ENCODE measurements around the gene MRPL41. TPM values are rescaled to one million over a fixed set of nuclear protein-coding genes. Genes with fewer than 3 reads are reported as not detected.

MRPL41 gene
- total RNA-seq, 1 donor from 2014 or later = 44.6 TPM

DNA sequence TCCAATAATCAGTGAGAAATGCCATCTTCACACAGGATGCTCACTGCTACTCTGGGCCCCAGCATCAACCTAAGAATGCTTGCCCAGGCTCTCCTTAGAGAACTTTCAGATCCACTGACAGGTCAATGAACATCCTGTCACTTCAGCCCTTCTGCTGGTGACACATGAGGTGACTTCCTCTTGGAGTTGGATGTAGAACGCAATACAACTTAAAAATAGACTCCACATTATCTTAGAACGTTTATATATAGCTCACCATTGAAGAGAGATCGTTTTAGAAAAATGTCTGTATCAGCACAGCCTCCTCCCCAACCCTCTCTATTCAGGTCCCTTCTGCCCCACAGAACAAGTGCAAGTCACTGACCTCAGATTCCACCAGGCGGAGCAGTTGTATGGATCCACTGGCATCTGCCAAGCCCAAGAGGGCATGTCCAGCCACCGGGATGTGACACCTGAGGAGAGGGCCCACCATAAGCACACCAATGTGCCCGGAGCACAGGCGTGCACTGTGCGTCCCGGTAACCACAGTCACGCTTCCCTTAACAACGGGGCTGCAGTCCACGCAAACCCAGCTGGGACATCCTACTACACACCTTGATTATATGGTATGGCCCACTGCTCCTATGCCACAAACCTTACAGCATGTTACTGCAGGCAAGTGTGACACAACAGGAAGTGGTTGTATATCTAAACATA, 24.2 kb downstream of the MRPL41 start:
- ATAC-seq (no peak), DNase-seq (no peak)
- peaks cover 52% of the 10 kb centered on the region for H3K36me3 ChIP-seq
- H3K4me3 ChIP-seq = no peak overlapping the region
- H3K4me1 ChIP-seq = peaks cover 27% of the 10 kb centered on the region
- H3K27ac ChIP-seq = no peak overlapping the region
- intact Hi-C loops (cut with DNase I) = no loop called here
- no peaks in the 10 kb centered on the region for H3K27me3 ChIP-seq (ENCODE audit: low read depth)
- no peaks in the 10 kb centered on the region for H3K9me3 ChIP-seq
- TF ChIP-seq, protein P1, sequence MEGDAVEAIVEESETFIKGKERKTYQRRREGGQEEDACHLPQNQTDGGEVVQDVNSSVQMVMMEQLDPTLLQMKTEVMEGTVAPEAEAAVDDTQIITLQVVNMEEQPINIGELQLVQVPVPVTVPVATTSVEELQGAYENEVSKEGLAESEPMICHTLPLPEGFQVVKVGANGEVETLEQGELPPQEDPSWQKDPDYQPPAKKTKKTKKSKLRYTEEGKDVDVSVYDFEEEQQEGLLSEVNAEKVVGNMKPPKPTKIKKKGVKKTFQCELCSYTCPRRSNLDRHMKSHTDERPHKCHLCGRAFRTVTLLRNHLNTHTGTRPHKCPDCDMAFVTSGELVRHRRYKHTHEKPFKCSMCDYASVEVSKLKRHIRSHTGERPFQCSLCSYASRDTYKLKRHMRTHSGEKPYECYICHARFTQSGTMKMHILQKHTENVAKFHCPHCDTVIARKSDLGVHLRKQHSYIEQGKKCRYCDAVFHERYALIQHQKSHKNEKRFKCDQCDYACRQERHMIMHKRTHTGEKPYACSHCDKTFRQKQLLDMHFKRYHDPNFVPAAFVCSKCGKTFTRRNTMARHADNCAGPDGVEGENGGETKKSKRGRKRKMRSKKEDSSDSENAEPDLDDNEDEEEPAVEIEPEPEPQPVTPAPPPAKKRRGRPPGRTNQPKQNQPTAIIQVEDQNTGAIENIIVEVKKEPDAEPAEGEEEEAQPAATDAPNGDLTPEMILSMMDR (IDR thresholded peaks at IDR 0.05) = no peak

DNA sequence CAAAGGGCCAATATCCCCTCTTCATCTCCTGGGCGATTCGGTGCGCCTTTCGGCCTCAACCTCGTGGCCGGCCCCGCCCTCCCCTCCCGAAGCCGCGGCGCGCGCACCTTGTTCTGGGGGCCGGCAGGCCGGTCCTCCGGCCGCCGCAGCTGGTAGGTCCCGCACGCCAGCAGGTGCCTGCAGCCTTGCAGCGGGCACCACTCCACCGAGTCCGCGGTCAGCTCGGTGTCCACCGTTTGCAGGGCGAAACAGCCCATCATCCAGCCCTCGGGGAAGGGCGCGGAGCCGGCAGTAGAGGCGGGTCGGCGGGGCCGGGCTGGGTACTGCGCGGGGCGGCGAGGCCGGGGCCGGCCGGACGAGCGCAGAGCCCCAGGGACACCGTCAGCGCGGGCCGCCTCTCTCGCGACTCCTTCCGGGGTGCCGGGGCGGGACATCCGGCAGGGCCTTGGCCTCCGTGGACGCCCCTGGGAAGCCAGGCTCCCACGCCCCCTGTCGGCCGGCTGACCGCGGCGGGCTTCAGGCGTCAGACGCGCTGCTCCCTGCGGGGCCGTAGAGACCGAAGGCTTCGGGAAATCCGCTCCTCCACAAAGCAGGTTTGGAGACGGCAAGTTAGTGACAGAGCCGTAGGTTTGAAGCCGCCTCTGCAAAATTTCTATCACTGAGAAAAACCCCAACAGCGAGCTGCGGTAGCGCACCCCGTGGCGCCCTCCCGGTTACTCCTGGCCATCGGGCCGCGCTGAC, 27.0 kb downstream of the MRPL41 start, which contains the start of gene DPH7:
TSS of gene DPH7 (minus strand) at position 408 of the 741 bp plus-strand sequence. CDS start at position 260, 148 bp downstream.
- no peaks in the 10 kb centered on the region for H3K27me3 ChIP-seq (ENCODE audit: low read depth)
- ATAC-seq (peak; percentile 98 to 99), DNase-seq (peak; percentile 98)
- peak within 1 kb of the TSS; percentile 82 for H3K4me3 ChIP-seq
- TF ChIP-seq, protein P1 (IDR thresholded peaks at IDR 0.05) = peak; percentile 96
- intact Hi-C loops (cut with DNase I) = no loop called here
- peaks cover 47% of the 10 kb centered on the region for H3K36me3 ChIP-seq
- H3K9me3 ChIP-seq = no peaks in the 10 kb centered on the region
- peaks cover 27% of the 10 kb centered on the region for H3K4me1 ChIP-seq
- H3K27ac ChIP-seq = peak within 1 kb of the TSS; percentile 80

DNA sequence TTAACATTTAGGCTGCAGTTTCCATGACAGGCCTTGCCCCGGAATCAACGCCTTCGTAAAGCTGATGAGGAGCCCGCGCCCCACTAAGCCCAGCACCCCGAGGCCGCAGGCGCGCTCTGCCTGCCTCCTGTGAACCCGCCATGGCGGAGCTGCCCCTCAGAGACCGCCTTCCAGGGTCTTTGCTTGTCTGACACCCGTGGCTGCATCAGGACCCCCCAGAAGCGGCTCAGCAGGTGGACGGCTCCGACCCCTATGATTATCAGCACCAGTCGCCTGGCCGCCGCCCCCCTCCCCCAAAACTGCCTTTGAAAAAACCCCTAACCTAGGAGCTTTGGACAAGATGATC, 27.6 kb downstream of the MRPL41 start:
- intact Hi-C loops (cut with DNase I) = no loop called here
- Histone ChIP-seq H3K4me1 (peaks cover 27% of the 10 kb centered on the region), H3K27ac (peak overlapping the region; percentile 80), H3K36me3 (peaks cover 44% of the 10 kb centered on the region), H3K4me3 (peak overlapping the region; percentile 82), H3K9me3 (no peaks in the 10 kb centered on the region), H3K27me3 (ENCODE audit: low read depth) (no peaks in the 10 kb centered on the region)
- TF ChIP-seq, protein P1 (IDR thresholded peaks at IDR 0.05) = no peak
- ATAC-seq (no peak), DNase-seq (no peak)

DNA sequence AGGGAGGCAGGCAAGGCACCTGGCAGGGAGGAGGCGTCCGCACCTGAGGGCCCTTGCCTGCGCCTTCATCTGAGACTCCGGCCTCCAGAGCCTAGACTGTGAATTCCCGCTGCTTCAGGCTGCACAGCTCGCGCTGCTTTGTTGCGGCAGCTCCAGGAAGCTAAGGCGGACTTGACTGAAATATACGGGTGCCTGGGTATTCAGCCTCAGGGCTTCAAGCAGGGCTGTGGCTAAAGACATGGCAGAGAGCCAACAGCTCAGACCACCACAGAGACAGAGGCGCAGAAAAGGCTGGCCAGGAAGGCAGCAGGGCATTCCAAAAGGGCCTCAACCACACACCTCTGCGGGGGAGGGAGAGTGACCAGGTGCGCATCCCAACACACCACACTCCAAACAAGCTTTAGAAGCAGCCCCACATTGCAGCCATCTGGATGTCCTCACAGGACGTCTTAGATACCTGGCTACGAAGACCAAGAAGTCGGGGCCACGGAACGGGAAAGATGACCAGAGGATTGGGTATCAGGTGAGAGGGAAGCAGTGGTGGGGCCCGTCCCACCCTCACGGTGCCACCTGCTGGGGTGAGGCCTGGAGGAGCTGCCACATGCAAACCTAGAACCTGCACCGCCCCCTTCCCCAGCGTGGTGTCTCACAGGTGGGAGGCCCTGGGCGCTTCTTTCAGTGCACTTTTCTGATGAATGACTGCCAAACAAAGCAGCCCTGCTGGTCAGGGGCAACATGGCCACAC, 28.7 kb downstream of the MRPL41 start:
- no peak for ATAC-seq
- Histone ChIP-seq H3K27ac (no peak overlapping the region), H3K9me3 (no peaks in the 10 kb centered on the region), H3K36me3 (peaks cover 40% of the 10 kb centered on the region), H3K4me1 (peaks cover 27% of the 10 kb centered on the region), H3K4me3 (no peak overlapping the region), H3K27me3 (ENCODE audit: low read depth) (no peaks in the 10 kb centered on the region)
- intact Hi-C loops (cut with DNase I) = no loop called here
- TF ChIP-seq, protein P1 (IDR thresholded peaks at IDR 0.05) = no peak
- no peak for DNase-seq

DNA sequence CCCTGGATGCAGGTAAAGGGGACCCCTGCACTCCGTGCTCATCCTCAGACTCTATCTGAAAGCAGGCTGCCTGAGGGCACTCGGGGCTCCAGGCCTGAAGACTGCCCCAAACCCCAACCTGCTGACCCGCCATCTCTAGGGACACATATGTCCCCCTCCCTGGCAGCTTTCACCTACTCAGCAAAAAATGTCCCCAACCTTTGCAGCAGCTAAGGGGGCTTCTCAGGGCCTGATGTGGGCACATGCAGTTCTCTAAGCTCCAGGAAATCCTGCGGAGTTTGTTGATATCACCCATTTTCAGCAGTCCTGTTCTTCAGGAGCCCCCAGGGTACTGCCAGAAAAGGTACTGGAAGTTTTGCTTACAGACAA, 29.3 kb downstream of the MRPL41 start:
- Histone ChIP-seq H3K9me3 (no peaks in the 10 kb centered on the region), H3K36me3 (peaks cover 40% of the 10 kb centered on the region), H3K4me1 (peaks cover 27% of the 10 kb centered on the region), H3K27ac (no peak overlapping the region), H3K27me3 (ENCODE audit: low read depth) (no peaks in the 10 kb centered on the region), H3K4me3 (no peak overlapping the region)
- ATAC-seq (no peak), DNase-seq (no peak)
- TF ChIP-seq, protein P1 (IDR thresholded peaks at IDR 0.05) = no peak
- intact Hi-C loops (cut with DNase I) = no loop called here

All from lower lobe of right lung (tissue), 2 donors.